ENCODE measurements around the gene PKDCC. TPM values are rescaled to one million over a fixed set of nuclear protein-coding genes. Genes with fewer than 3 reads are reported as not detected.

Gene PKDCC
- 1.3 and 1.9 TPM in 2 replicates for total RNA-seq

GRCh38 chr2:42047488-42048298 lies at the start of gene PKDCC:
Gene PKDCC (plus strand): TSS chr2:42048021. CDS start chr2:42048200, 179 bp downstream.

Other genes with a start within 250 kb of the PKDCC start
- 24.3 and 25.1 TPM in 2 replicates for gene EML4, start 121.3 kb downstream of the PKDCC start, total RNA-seq